ENCODE measurements around the gene THBS3. TPM values are rescaled to one million over a fixed set of nuclear protein-coding genes. Genes with fewer than 3 reads are reported as not detected.

Gene THBS3
- total and polyA plus RNA-seq, 2 of the 4 experiments (the other 2 are of a cell fraction): 15.1 to 30.4 TPM

DNA sequence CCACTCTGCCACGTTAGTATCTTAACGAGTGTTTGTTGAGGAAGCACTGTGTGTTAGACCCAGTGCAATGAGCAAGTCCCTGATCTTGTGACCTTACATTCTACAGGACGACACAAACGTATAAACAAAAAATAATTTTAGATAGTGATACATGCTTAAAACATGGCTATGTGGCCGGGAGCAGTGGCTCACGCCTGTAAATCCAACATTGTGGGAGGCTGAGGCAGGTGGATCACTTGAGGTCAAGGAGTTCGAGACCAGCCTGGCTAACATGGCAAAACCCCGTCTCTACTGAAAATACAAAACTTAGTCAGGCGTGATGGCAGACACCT lies 20.4 kb upstream of the THBS3 start:
- peak overlapping the region; percentile 86; the same call in 2 of the 3 replicates for H2BK15ac ChIP-seq (ENCODE audit: low read depth, low read length)
- no peaks in the 10 kb centered on the region for H3K27me3 ChIP-seq (ENCODE audit: control insufficient read depth, insufficient read depth, low read length)
- H2AFZ ChIP-seq (replicated peaks; ENCODE audit: low read length, poor library complexity): peak overlapping the region; percentile 89
- dilution Hi-C loops (cut with HindIII; ENCODE audit: low sequenced_read_pairs, unreplicated experiment): no loop called here
- H4K5ac ChIP-seq (ENCODE audit: low read depth, low read length): peak overlapping the region; percentile 94
- peaks cover 18 to 36% of the 10 kb centered on the region in 2 experiments for H3K79me1 ChIP-seq (ENCODE audit: low read depth in 1 of 2, low read length in 2 of 2)
- peak overlapping the region; percentile 98 for H4K91ac ChIP-seq (ENCODE audit: insufficient read depth, low read depth, low read length)
- peak overlapping the region; percentile 90 to 99 for H4K8ac ChIP-seq (ENCODE audit: low read depth in 2 of 2, low read length in 2 of 2)
- peaks cover 22% of the 10 kb centered on the region for H3K4me1 ChIP-seq (ENCODE audit: control insufficient read depth, insufficient read depth, low read length)
- CTCF ChIA-PET: interaction anchor here (1.8 kb wide), 1 partner anchor 22 kb away, joined by 4 read pairs; no protein-coding TSS in a partner anchor
- peak overlapping the region; percentile 80 for H2BK120ac ChIP-seq (ENCODE audit: low read depth, low read length)
- peak overlapping the region; percentile 95 for H2AK9ac ChIP-seq (replicated peaks; ENCODE audit: low read depth, low read length, poor library complexity)
- TF ChIP-seq, protein P1, sequence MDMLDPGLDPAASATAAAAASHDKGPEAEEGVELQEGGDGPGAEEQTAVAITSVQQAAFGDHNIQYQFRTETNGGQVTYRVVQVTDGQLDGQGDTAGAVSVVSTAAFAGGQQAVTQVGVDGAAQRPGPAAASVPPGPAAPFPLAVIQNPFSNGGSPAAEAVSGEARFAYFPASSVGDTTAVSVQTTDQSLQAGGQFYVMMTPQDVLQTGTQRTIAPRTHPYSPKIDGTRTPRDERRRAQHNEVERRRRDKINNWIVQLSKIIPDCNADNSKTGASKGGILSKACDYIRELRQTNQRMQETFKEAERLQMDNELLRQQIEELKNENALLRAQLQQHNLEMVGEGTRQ (IDR thresholded peaks at IDR 0.05; ENCODE audit: low read depth, low read length): no peak
- TF ChIP-seq MAZ (IDR thresholded peaks at IDR 0.05; ENCODE audit: borderline replicate concordance, low read depth, low read length) (no peak), NFE2L2 (IDR thresholded peaks at IDR 0.05; ENCODE audit: low read depth, low read length) (no peak), CEBPB (IDR thresholded peaks at IDR 0.05; ENCODE audit: low read depth, low read length) (no peak), MAFK (IDR thresholded peaks at IDR 0.05; ENCODE audit: low read depth, low read length) (no peak), SMC3 (IDR thresholded peaks at IDR 0.05; ENCODE audit: low read depth, low read length) (no peak), FOS (IDR thresholded peaks at IDR 0.05; ENCODE audit: low read depth, low read length) (no peak), MXI1 (IDR thresholded peaks at IDR 0.05; ENCODE audit: borderline replicate concordance, low read depth, low read length) (no peak), POLR2A (IDR thresholded peaks at IDR 0.05; ENCODE audit: low read depth, low read length) (no peak), RFX5 (IDR thresholded peaks at IDR 0.05; ENCODE audit: low read depth, low read length) (no peak), RAD21 (IDR thresholded peaks at IDR 0.05; ENCODE audit: low read length) (no peak), RCOR1 (IDR thresholded peaks at IDR 0.05; ENCODE audit: insufficient replicate concordance, low read length) (no peak), CHD1 (IDR thresholded peaks at IDR 0.05; ENCODE audit: low read depth, low read length) (no peak), BHLHE40 (IDR thresholded peaks at IDR 0.05; ENCODE audit: low read depth, low read length) (no peak)
- TF ChIP-seq, protein P2, sequence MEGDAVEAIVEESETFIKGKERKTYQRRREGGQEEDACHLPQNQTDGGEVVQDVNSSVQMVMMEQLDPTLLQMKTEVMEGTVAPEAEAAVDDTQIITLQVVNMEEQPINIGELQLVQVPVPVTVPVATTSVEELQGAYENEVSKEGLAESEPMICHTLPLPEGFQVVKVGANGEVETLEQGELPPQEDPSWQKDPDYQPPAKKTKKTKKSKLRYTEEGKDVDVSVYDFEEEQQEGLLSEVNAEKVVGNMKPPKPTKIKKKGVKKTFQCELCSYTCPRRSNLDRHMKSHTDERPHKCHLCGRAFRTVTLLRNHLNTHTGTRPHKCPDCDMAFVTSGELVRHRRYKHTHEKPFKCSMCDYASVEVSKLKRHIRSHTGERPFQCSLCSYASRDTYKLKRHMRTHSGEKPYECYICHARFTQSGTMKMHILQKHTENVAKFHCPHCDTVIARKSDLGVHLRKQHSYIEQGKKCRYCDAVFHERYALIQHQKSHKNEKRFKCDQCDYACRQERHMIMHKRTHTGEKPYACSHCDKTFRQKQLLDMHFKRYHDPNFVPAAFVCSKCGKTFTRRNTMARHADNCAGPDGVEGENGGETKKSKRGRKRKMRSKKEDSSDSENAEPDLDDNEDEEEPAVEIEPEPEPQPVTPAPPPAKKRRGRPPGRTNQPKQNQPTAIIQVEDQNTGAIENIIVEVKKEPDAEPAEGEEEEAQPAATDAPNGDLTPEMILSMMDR (conservative IDR thresholded peaks at IDR 0.05; ENCODE audit: low read depth, low read length): no peak
- TF ChIP-seq, protein P3, sequence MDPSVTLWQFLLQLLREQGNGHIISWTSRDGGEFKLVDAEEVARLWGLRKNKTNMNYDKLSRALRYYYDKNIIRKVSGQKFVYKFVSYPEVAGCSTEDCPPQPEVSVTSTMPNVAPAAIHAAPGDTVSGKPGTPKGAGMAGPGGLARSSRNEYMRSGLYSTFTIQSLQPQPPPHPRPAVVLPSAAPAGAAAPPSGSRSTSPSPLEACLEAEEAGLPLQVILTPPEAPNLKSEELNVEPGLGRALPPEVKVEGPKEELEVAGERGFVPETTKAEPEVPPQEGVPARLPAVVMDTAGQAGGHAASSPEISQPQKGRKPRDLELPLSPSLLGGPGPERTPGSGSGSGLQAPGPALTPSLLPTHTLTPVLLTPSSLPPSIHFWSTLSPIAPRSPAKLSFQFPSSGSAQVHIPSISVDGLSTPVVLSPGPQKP (IDR thresholded peaks at IDR 0.05; ENCODE audit: borderline replicate concordance, low read depth, low read length): no peak
- DNase-seq (peak; percentile 58), ATAC-seq (ENCODE audit: low read depth) (no peak)
- H3K4ac ChIP-seq (ENCODE audit: low read depth, low read length): peak overlapping the region; percentile 98
- H2BK5ac ChIP-seq (ENCODE audit: low read depth, low read length, poor library complexity, severe bottlenecking): peak overlapping the region; percentile 86
- H3K27ac ChIP-seq (ENCODE audit: insufficient read depth, low read length): peak overlapping the region; percentile 87
- no CpG with 5 or more reads among the region's 9 CpGs for WGBS, 2 experiments (ENCODE audit: extremely low coverage in 2 of 2, insufficient read length in 1 of 2)
- peak overlapping the region; percentile 57; the same call in 1 of the 2 replicates for H2BK20ac ChIP-seq (ENCODE audit: low read depth, low read length)
- peak overlapping the region; percentile 93 for H2AK5ac ChIP-seq (ENCODE audit: low read depth, low read length)
- peak overlapping the region; percentile 84 for H3K9ac ChIP-seq (ENCODE audit: low read depth, low read length)
- peak overlapping the region; percentile 32; the same call in 1 of the 2 replicates for H3K4me3 ChIP-seq (ENCODE audit: insufficient read depth, low read depth, low read length)
- H4K20me1 ChIP-seq (ENCODE audit: insufficient read depth, low read length): peaks cover 3% of the 10 kb centered on the region; the same call in 1 of the 2 replicates
- POLR2A ChIA-PET (ENCODE audit: unreplicated experiment): no interaction called here
- peak overlapping the region; percentile 73 for H3K4me2 ChIP-seq (ENCODE audit: low read depth, low read length)
- no peaks in the 10 kb centered on the region; the same call in 1 of the 2 replicates for H3K36me3 ChIP-seq (ENCODE audit: control insufficient read depth, insufficient read depth, low read length)
- H3K14ac ChIP-seq (replicated peaks; ENCODE audit: low read depth, low read length): peak overlapping the region; percentile 94
- H3K18ac ChIP-seq (ENCODE audit: low read depth, low read length): peak overlapping the region; percentile 43
- intact Hi-C loops (cut with micrococcal nuclease): no loop called here
- peak overlapping the region; percentile 85 for H3K23ac ChIP-seq (ENCODE audit: low read depth, low read length)
- H3K9me3 ChIP-seq (ENCODE audit: control insufficient read depth, insufficient read depth, low read length): no peaks in the 10 kb centered on the region
- peaks cover 17% of the 10 kb centered on the region for H3K9me1 ChIP-seq (ENCODE audit: insufficient read depth, low read length)
- in situ Hi-C loops (cut with MboI; ENCODE audit: low sequenced_read_pairs): no loop called here
- no TSS peak for BruUV-seq (replicated peaks)
- H3K56ac ChIP-seq (ENCODE audit: extremely low read depth, insufficient read depth, low read length): peak overlapping the region; percentile 93
